CD4-positive, alpha-beta memory T cell (primary cell): ENCODE results near the gene INKA1. TPM values are rescaled to one million over a fixed set of nuclear protein-coding genes. Genes with fewer than 3 reads are reported as not detected.

Experiments used
- CTCF ChIA-PET: fragments of 350-600 bp; sonication (Branson Sonifier 250); formaldehyde crosslinking; loops from one replicate; lab custom pipeline; 2021; ENCODE audit warnings: inconsistent platforms; ENCODE audit not compliant: partially characterized antibody; lab: Charles Lee
- POLR2A ChIA-PET: fragments of 350-600 bp; sonication (Branson Sonifier 250); formaldehyde crosslinking; loops from one replicate; lab custom pipeline; 2021; ENCODE audit not compliant: partially characterized antibody; lab: Charles Lee
- DNase-seq, 5 donors: peaks; one replicate each; pipeline versions ENCODE4 v3.0.0 to v3.0.0-alpha.2; 2020 to 2022; ENCODE audit warnings: mixed read lengths in 1 of 5
- H3K27ac ChIP-seq: one replicate; pipeline ENCODE4 v1.7.0; 2013; ENCODE audit warnings: low read depth, low read length
- H3K27me3 ChIP-seq: 2 replicates; pipeline ENCODE4 v1.7.0; 2013; ENCODE audit warnings: mild to moderate bottlenecking, low read length, moderate library complexity; ENCODE audit not compliant: insufficient read depth
- H3K36me3 ChIP-seq: 2 replicates; pipeline ENCODE4 v1.7.0; 2013; ENCODE audit warnings: mild to moderate bottlenecking, low read length, moderate library complexity; ENCODE audit not compliant: insufficient read depth
- H3K4me1 ChIP-seq: 2 replicates; pipeline ENCODE4 v1.7.0; 2013; ENCODE audit warnings: mild to moderate bottlenecking, low read length, moderate library complexity; ENCODE audit not compliant: insufficient read depth
- H3K4me3 ChIP-seq, 2 donors: one replicate each; pipeline ENCODE4 v1.7.0; 2013; ENCODE audit warnings: low read length in 2 of 2, mild to moderate bottlenecking in 1 of 2
- H3K9me3 ChIP-seq, 2 donors: one replicate each; pipeline ENCODE4 v1.7.0; 2013; ENCODE audit warnings: low read length in 2 of 2, control low read depth in 1 of 2; ENCODE audit not compliant: control insufficient read depth in 1 of 2
- H3K27ac Mint-ChIP-seq, 7 donors: one replicate each; pipeline ENCODE4 v1.8.0; 2020 to 2021; ENCODE audit warnings: mixed read lengths in 7 of 7, mild to moderate bottlenecking in 6 of 7, inconsistent platforms in 3 of 7, moderate library complexity in 3 of 7
- H3K27me3 Mint-ChIP-seq, 2 donors: one replicate each; pipeline ENCODE4 v1.8.0; 2020 to 2021; ENCODE audit warnings: mixed read lengths in 2 of 2
- H3K36me3 Mint-ChIP-seq, 2 donors: one replicate each; pipeline ENCODE4 v1.8.0; 2020 to 2021; ENCODE audit warnings: mixed read lengths in 2 of 2, inconsistent platforms in 1 of 2, mild to moderate bottlenecking in 1 of 2
- H3K4me1 Mint-ChIP-seq, 4 donors: one replicate each; pipeline ENCODE4 v1.8.0; 2020 to 2021; ENCODE audit warnings: mixed read lengths in 4 of 4, mild to moderate bottlenecking in 1 of 4
- H3K4me3 Mint-ChIP-seq, 8 donors: one replicate each; pipeline ENCODE4 v1.8.0; 2020 to 2021; ENCODE audit warnings: mixed read lengths in 8 of 8, mild to moderate bottlenecking in 7 of 8, moderate library complexity in 6 of 8, inconsistent platforms in 3 of 8
- H3K9me3 Mint-ChIP-seq, 8 donors: one replicate each; pipeline ENCODE4 v1.8.0; 2020 to 2021; ENCODE audit warnings: mixed read lengths in 8 of 8, mild to moderate bottlenecking in 5 of 8, inconsistent platforms in 3 of 8, moderate library complexity in 1 of 8
- intact Hi-C: fragments of 100-400 bp; cut with micrococcal nuclease; formaldehyde crosslinking; loops from one replicate; pipeline ENCODE4 v1.15.1; 2023
- polyA plus RNA-seq, 2 donors: library from polyadenylated mRNA; unstranded; fragments of 300-500 nt; fragmentation: Illumina TruSeq; gene quantifications; one replicate each; pipeline ENCODE4 v1.2.3, GENCODE V29; 2021
- total RNA-seq, 2 experiments: library from RNA; stranded (reverse); gene quantifications; one replicate each; pipeline ENCODE4 v1.2.3, GENCODE V29; 2021

The INKA1 gene
- total and polyA plus RNA-seq, 4 experiments from 2014 or later = 0.45 to 1.5 (median 0.87) TPM

- no peaks in the 10 kb centered on the region for H3K9me3 ChIP-seq
- no peak for DNase-seq
- CTCF ChIA-PET = interaction anchor here (1.7 to 14.9 kb wide), 6 partner anchors 12 to 105 kb away, joined by 4 to 310 read pairs (median 20); partner anchors contain the start of genes IP6K1 and UBA7
- H3K27ac ChIP-seq = no peak overlapping the region
- intact Hi-C loops = no loop called here
- peaks cover 2 to 4% of the 10 kb centered on the region in 2 donors for H3K27me3 Mint-ChIP-seq
- H3K9me3 Mint-ChIP-seq = peaks cover 0 to 2% (median 0%) of the 10 kb centered on the region in 8 donors
- H3K4me1 Mint-ChIP-seq = peaks cover 13 to 33% (median 19%) of the 10 kb centered on the region in 4 donors
- no peaks in the 10 kb centered on the region for H3K36me3 ChIP-seq
- H3K36me3 Mint-ChIP-seq = peaks cover 3 to 8% of the 10 kb centered on the region in 2 donors
- peak overlapping the region in 2 of 7 donors; percentile 64 to 91 for H3K27ac Mint-ChIP-seq
- peaks cover 15% of the 10 kb centered on the region for H3K4me1 ChIP-seq
- H3K4me3 ChIP-seq = no peak overlapping the region
- POLR2A ChIA-PET = interaction anchor here (8.8 kb wide), 1 partner anchor 38 kb away, joined by 121 read pairs; no protein-coding TSS in a partner anchor
- peak overlapping the region in 1 of 8 donors; percentile 89 for H3K4me3 Mint-ChIP-seq
- no peaks in the 10 kb centered on the region for H3K27me3 ChIP-seq
Observed at GRCh38 chr3:49801160-49801559, 1.9 kb upstream of the INKA1 start.

GRCh38 chr3:49803465-49804140 lies 542 bp downstream of the INKA1 start:
- H3K27me3 ChIP-seq = no peaks in the 10 kb centered on the region
- H3K27ac Mint-ChIP-seq = peak overlapping the region; percentile 67 to 91 (median 81)

GRCh38 chr3:49804141-49805041 lies 1.3 kb downstream of the INKA1 start:
- no peaks in the 10 kb centered on the region for H3K27me3 ChIP-seq
- intact Hi-C loops = no loop called here
- peaks cover 9% of the 10 kb centered on the region for H3K36me3 ChIP-seq
- no peak for DNase-seq
- H3K4me1 ChIP-seq = peaks cover 36% of the 10 kb centered on the region
- no peak overlapping the region for H3K4me3 ChIP-seq
- ChIA-PET CTCF (interaction anchor here (1.0 to 14.9 kb wide), 8 partner anchors 9 to 265 kb away, joined by 3 to 310 read pairs (median 6); partner anchors contain the start of gene UBA7), POLR2A (interaction anchor here (1.0 to 8.8 kb wide), 9 partner anchors 9 to 285 kb away, joined by 3 to 121 read pairs (median 12); partner anchors contain the start of genes AMIGO3, IP6K1, RBM5 and UBA7)
- peak overlapping the region; percentile 78 for H3K27ac ChIP-seq
- peaks cover 4 to 25% of the 10 kb centered on the region in 2 donors for H3K36me3 Mint-ChIP-seq
- peak overlapping the region; percentile 76 to 92 (median 82) for H3K4me3 Mint-ChIP-seq
- peaks cover 0 to 2% (median 0%) of the 10 kb centered on the region in 8 donors for H3K9me3 Mint-ChIP-seq
- H3K27me3 Mint-ChIP-seq = peaks cover 0 to 4% of the 10 kb centered on the region in 2 donors
- peak overlapping the region in 6 of 7 donors; percentile 13 to 93 (median 78) for H3K27ac Mint-ChIP-seq
- H3K4me1 Mint-ChIP-seq = peaks cover 18 to 60% (median 37%) of the 10 kb centered on the region in 4 donors
- no peaks in the 10 kb centered on the region for H3K9me3 ChIP-seq

More at GRCh38 chr3:49803465-49804140, 542 bp downstream of the INKA1 start:
- DNase-seq = peak; percentile 43 to 70 (median 46)
- Histone ChIP-seq H3K4me1 (peaks cover 36% of the 10 kb centered on the region), H3K4me3 (peak overlapping the region; percentile 47 to 74), H3K36me3 (peaks cover under 1% of the 10 kb centered on the region), H3K9me3 (no peaks in the 10 kb centered on the region), H3K27ac (peak overlapping the region; percentile 78)
- Mint-ChIP-seq H3K4me1 (peaks cover 18 to 57% (median 37%) of the 10 kb centered on the region in 4 donors), H3K4me3 (peak overlapping the region; percentile 76 to 92 (median 82)), H3K36me3 (peaks cover 3 to 17% of the 10 kb centered on the region in 2 donors), H3K27me3 (peaks cover 0 to 4% of the 10 kb centered on the region in 2 donors), H3K9me3 (peaks cover 0 to 2% (median 0%) of the 10 kb centered on the region in 8 donors)
- POLR2A ChIA-PET = interaction anchor here (0.6 to 8.8 kb wide), 20 partner anchors 10 to 534 kb away, joined by 3 to 121 read pairs (median 6); partner anchors contain the start of genes AMIGO3, IP6K1, MON1A and RBM5
- intact Hi-C loops = loop anchor here (1.0 to 2.0 kb wide), 3 partner anchors 10 to 285 kb away; partner anchors contain the start of genes AMIGO3, RBM5 and UBA7
- CTCF ChIA-PET = interaction anchor here (0.6 to 14.9 kb wide), 15 partner anchors 8 to 264 kb away, joined by 3 to 310 read pairs (median 7); partner anchors contain the start of genes AMIGO3, IP6K1 and UBA7

- Mint-ChIP-seq H3K4me3 (peak overlapping the region in 3 of 8 donors; percentile 47 to 72 (median 66)), H3K27ac (peak overlapping the region in 6 of 7 donors; percentile 25 to 93 (median 66)), H3K9me3 (peaks cover 0 to 2% (median 0%) of the 10 kb centered on the region in 8 donors), H3K4me1 (peaks cover 18 to 60% (median 40%) of the 10 kb centered on the region in 4 donors), H3K36me3 (peaks cover 7 to 33% of the 10 kb centered on the region in 2 donors), H3K27me3 (peaks cover 0 to 4% of the 10 kb centered on the region in 2 donors)
- no peak for DNase-seq
- Histone ChIP-seq H3K36me3 (peaks cover 18% of the 10 kb centered on the region), H3K4me1 (peaks cover 36% of the 10 kb centered on the region), H3K27me3 (no peaks in the 10 kb centered on the region), H3K9me3 (no peaks in the 10 kb centered on the region), H3K4me3 (no peak overlapping the region), H3K27ac (no peak overlapping the region)
- ChIA-PET POLR2A (interaction anchor here (0.7 to 8.8 kb wide), 5 partner anchors 8 to 86 kb away, joined by 3 to 121 read pairs (median 46); partner anchors contain the start of genes AMIGO3, IP6K1 and UBA7), CTCF (interaction anchor here (1.0 to 14.9 kb wide), 4 partner anchors 8 to 101 kb away, joined by 4 to 310 read pairs (median 4); partner anchors contain the start of gene UBA7)
- intact Hi-C loops = no loop called here
Observed at GRCh38 chr3:49805367-49805782, 2.3 kb downstream of the INKA1 start.

GRCh38 chr3:49805897-49806701 lies 3.0 kb downstream of the INKA1 start:
- Histone ChIP-seq H3K36me3 (peaks cover 25% of the 10 kb centered on the region), H3K9me3 (no peaks in the 10 kb centered on the region), H3K27ac (no peak overlapping the region), H3K4me1 (peaks cover 36% of the 10 kb centered on the region), H3K27me3 (no peaks in the 10 kb centered on the region), H3K4me3 (no peak overlapping the region)
- Mint-ChIP-seq H3K9me3 (peaks cover 0 to 2% (median 0%) of the 10 kb centered on the region in 8 donors), H3K4me1 (peaks cover 18 to 63% (median 40%) of the 10 kb centered on the region in 4 donors), H3K27me3 (peaks cover 0 to 4% of the 10 kb centered on the region in 2 donors), H3K4me3 (peak overlapping the region in 3 of 8 donors; percentile 8 to 66 (median 10)), H3K36me3 (peaks cover 10 to 39% of the 10 kb centered on the region in 2 donors), H3K27ac (peak overlapping the region in 6 of 7 donors; percentile 47 to 78 (median 64))
- ChIA-PET CTCF (interaction anchor here (0.8 to 14.9 kb wide), 3 partner anchors 7 to 33 kb away, joined by 3 to 310 read pairs (median 4); partner anchors contain the start of gene UBA7), POLR2A (interaction anchor here (0.8 to 8.8 kb wide), 4 partner anchors 7 to 86 kb away, joined by 3 to 121 read pairs (median 66); partner anchors contain the start of genes IP6K1 and UBA7)
- DNase-seq = no peak
- intact Hi-C loops = no loop called here
